Keratinocyte (primary cell): ENCODE results near the gene SEMA3D. TPM values are rescaled to one million over a fixed set of nuclear protein-coding genes. Genes with fewer than 3 reads are reported as not detected.

ENCODE experiments used
- DNase-seq: peaks from one replicate; pipeline ENCODE4 v3.0.0-alpha.2; 2011; ENCODE audit warnings: low read depth, missing footprints, low spot score
- FAIRE-seq: peaks from 2 replicates; lab custom pipeline; 2011; peaks lifted over from hg19 to GRCh38; lab: Jason Lieb, UNC
- H2AFZ ChIP-seq: 2 replicates; pipeline ENCODE4 v1.6.0; 2012; ENCODE audit warnings: low read length, control low read depth, inconsistent platforms; ENCODE audit not compliant: control insufficient read depth
- H3K27ac ChIP-seq: 2 replicates; pipeline ENCODE4 v1.5.1; 2011; ENCODE audit warnings: low read length; ENCODE audit not compliant: control insufficient read depth, insufficient read depth
- H3K27me3 ChIP-seq: 3 replicates; pipeline ENCODE4 v1.6.0; 2011; ENCODE audit warnings: low read length; ENCODE audit not compliant: control insufficient read depth, insufficient read depth; ENCODE audit errors: extremely low read depth
- H3K36me3 ChIP-seq, 2 experiments: 2 replicates in 1 of 2; 3 replicates in 1 of 2; pipeline ENCODE4 v1.5.1; 2011; ENCODE audit warnings: low read length in 2 of 2, mild to moderate bottlenecking in 1 of 2; ENCODE audit not compliant: control insufficient read depth in 2 of 2, insufficient read depth in 2 of 2; ENCODE audit errors: extremely low read depth in 1 of 2
- H3K4me1 ChIP-seq: 3 replicates; pipeline ENCODE4 v1.5.1; 2011; ENCODE audit warnings: low read length; ENCODE audit not compliant: control insufficient read depth, insufficient read depth; ENCODE audit errors: extremely low read depth
- H3K4me2 ChIP-seq: 3 replicates; pipeline ENCODE4 v1.6.0; 2011; ENCODE audit warnings: low read depth, low read length; ENCODE audit not compliant: control insufficient read depth, insufficient read depth; ENCODE audit errors: extremely low read depth
- H3K4me3 ChIP-seq, 3 experiments: fragments of 200-600 bp in 1 of 3; sonication (generic) in 1 of 3; 2 replicates in 2 of 3; 3 replicates in 1 of 3; pipeline ENCODE4 v1.5.1; 2011 to 2016; ENCODE audit warnings: low read length in 3 of 3, mild to moderate bottlenecking in 3 of 3, control low read depth in 2 of 3, inconsistent platforms in 1 of 3, low read depth in 1 of 3, mixed read lengths in 1 of 3, mixed run types in 1 of 3, moderate library complexity in 1 of 3; ENCODE audit not compliant: control insufficient read depth in 2 of 3, insufficient read depth in 2 of 3; ENCODE audit errors: extremely low read depth in 1 of 3
- H3K79me2 ChIP-seq: 2 replicates; pipeline ENCODE4 v1.6.0; 2012; ENCODE audit warnings: low read length; ENCODE audit not compliant: control insufficient read depth, insufficient read depth
- H3K9ac ChIP-seq: 3 replicates; pipeline ENCODE4 v1.6.0; 2011; ENCODE audit warnings: low read length; ENCODE audit not compliant: control insufficient read depth, insufficient read depth; ENCODE audit errors: extremely low read depth
- H3K9me1 ChIP-seq: 3 replicates; pipeline ENCODE4 v1.6.0; 2011; ENCODE audit warnings: low read length; ENCODE audit not compliant: control insufficient read depth, insufficient read depth; ENCODE audit errors: extremely low read depth
- H3K9me3 ChIP-seq: 2 replicates; pipeline ENCODE4 v1.5.1; 2012; ENCODE audit warnings: low read depth, low read length; ENCODE audit not compliant: control insufficient read depth
- H4K20me1 ChIP-seq: 3 replicates; pipeline ENCODE4 v1.6.0; 2011; ENCODE audit warnings: low read length; ENCODE audit not compliant: control insufficient read depth, insufficient read depth; ENCODE audit errors: extremely low read depth
- EZH2 ChIP-seq: IDR thresholded peaks from one replicate; pipeline ENCODE4 v1.6.1; 2012; ENCODE audit warnings: inconsistent platforms, mild to moderate bottlenecking, low read length, moderate library complexity
- dilution Hi-C: fragments of 300-500 bp; cut with MboI; formaldehyde crosslinking; loops from one replicate; pipeline ENCODE4 v1.7.0; 2020; ENCODE audit warnings: low sequenced_read_pairs; ENCODE audit not compliant: extremely low pct_ligation_motif_present
- polyA plus RNA-seq, 5 experiments: library from polyadenylated mRNA; depleted of rRNA in 3 of 5; stranded (reverse) in 3 of 5; stranded (forward) in 1 of 5; unstranded in 1 of 5; fragments of >200 nt; gene quantifications; 1 replicate in 1 of 5; 2 replicates in 3 of 5; 3 replicates in 1 of 5; pipeline versions ENCODE4 v1.2.1 to v1.2.3, GENCODE V29; 2011 to 2012; ENCODE audit warnings: missing spikeins in 2 of 5, low read depth in 1 of 5, low replicate concordance in 1 of 5
- TF ChIP-seq, protein P1 (sequence below), 3 experiments: IDR thresholded peaks in 1 of 3; conservative IDR thresholded peaks in 1 of 3; optimal IDR thresholded peaks in 1 of 3; 2 replicates in 2 of 3; 3 replicates in 1 of 3; pipeline versions ENCODE3 to v1.5.1; 2011; ENCODE audit warnings: low read length in 3 of 3, mild to moderate bottlenecking in 3 of 3, moderate library complexity in 2 of 3, control low read depth in 1 of 3, inconsistent platforms in 1 of 3; ENCODE audit not compliant: insufficient read depth in 2 of 3; ENCODE audit errors: extremely low read depth in 1 of 3

The SEMA3D gene
- polyA plus RNA-seq, 1 donor (not counting 4 experiments of a cell fraction or from before 2014, with no cell fraction given) = 5.2 TPM

DNA sequence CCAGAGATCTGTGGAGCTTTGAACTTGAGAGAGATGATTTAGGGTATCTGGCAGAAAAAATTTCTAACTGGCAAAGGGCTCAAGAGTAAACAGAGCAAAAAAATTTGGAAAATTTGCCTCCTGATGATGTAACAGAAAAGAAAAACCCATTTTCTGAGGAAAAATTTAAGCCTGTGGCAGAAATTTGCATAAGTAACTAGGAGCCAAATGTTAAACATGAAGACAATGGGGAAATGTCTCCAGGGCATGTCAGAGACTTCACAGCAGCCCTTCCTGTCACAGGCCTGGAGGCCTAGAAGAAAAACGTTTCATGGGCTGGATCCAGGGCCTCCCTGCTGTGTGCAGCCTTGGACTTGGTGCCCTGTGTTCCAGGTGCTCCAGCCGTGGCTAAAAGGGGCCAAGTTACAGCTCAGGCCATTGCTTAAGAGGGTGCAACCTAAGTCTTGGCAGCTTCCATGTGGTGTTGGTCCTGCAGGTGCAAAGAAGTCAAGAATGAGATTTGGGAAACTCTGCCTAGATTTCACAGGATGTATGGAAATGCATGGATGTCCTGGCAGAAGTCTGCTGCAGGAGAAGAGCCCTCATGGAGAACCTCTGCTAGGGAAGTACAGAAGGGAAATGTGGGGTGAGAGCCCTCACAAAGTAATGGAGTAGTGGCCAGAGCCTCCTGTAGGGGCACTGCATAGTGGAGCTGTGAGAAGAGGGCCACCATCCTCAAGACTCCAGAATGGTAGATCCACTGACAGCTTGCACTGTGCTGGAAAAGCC is 8.1 kb downstream of the SEMA3D start:
- Histone ChIP-seq H3K4me2 (no peak overlapping the region), H3K9me1 (no peaks in the 10 kb centered on the region), H3K79me2 (no peaks in the 10 kb centered on the region), H2AFZ (no peak overlapping the region), H3K36me3 (no peaks in the 10 kb centered on the region), H3K4me1 (peaks cover 4% of the 10 kb centered on the region), H3K9ac (no peak overlapping the region), H3K27ac (no peak overlapping the region), H4K20me1 (no peaks in the 10 kb centered on the region), H3K27me3 (no peaks in the 10 kb centered on the region), H3K9me3 (peaks cover 4% of the 10 kb centered on the region), H3K4me3 (no peak overlapping the region)
- DNase-seq = no peak
- TF ChIP-seq EZH2 = no peak
- TF ChIP-seq, protein P1, sequence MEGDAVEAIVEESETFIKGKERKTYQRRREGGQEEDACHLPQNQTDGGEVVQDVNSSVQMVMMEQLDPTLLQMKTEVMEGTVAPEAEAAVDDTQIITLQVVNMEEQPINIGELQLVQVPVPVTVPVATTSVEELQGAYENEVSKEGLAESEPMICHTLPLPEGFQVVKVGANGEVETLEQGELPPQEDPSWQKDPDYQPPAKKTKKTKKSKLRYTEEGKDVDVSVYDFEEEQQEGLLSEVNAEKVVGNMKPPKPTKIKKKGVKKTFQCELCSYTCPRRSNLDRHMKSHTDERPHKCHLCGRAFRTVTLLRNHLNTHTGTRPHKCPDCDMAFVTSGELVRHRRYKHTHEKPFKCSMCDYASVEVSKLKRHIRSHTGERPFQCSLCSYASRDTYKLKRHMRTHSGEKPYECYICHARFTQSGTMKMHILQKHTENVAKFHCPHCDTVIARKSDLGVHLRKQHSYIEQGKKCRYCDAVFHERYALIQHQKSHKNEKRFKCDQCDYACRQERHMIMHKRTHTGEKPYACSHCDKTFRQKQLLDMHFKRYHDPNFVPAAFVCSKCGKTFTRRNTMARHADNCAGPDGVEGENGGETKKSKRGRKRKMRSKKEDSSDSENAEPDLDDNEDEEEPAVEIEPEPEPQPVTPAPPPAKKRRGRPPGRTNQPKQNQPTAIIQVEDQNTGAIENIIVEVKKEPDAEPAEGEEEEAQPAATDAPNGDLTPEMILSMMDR (optimal IDR thresholded peaks at IDR 0.05 in 1 of 3, IDR thresholded peaks at IDR 0.05 in 1 of 3, conservative IDR thresholded peaks at IDR 0.05 in 1 of 3; ENCODE audit: extremely low read depth in 1 of 3, insufficient read depth in 2 of 3, low read length in 3 of 3) = no peak
- dilution Hi-C loops = loop anchor here (25.0 kb wide), 1 partner anchor 116 kb away; no protein-coding TSS in a partner anchor
- no peak for FAIRE-seq

DNA sequence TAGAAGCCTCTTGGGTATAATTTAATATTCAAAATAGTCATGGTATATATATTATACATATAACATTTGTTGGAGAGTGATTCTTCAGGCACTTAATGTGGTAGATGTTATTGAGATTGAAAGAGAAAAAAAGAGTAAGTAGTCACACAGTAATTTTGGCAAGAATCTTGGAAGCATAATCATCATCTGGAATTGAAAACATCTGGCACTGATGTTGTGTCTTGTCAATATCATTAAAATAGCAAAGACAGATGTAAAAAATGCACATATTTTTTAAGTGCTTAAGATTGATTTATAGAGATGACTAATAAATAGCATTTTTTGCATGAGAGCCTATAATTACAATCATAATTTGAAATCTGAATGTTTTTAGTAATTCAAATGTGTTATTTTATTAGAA is 9.5 kb downstream of the SEMA3D start:
- TF ChIP-seq EZH2 = no peak
- dilution Hi-C loops = loop anchor here (25.0 kb wide), 1 partner anchor 115 kb away; no protein-coding TSS in a partner anchor
- H3K9me1 ChIP-seq = no peaks in the 10 kb centered on the region
- no peak overlapping the region for H3K4me2 ChIP-seq
- no peak overlapping the region for H2AFZ ChIP-seq
- H3K36me3 ChIP-seq = no peaks in the 10 kb centered on the region
- H3K9ac ChIP-seq = no peak overlapping the region
- H3K27me3 ChIP-seq = no peaks in the 10 kb centered on the region
- H3K4me3 ChIP-seq = no peak overlapping the region
- no peak overlapping the region for H3K27ac ChIP-seq
- H3K4me1 ChIP-seq = peaks cover 7% of the 10 kb centered on the region
- no peak for FAIRE-seq
- H3K79me2 ChIP-seq = no peaks in the 10 kb centered on the region
- DNase-seq = no peak
- H3K9me3 ChIP-seq = peaks cover 4% of the 10 kb centered on the region
- H4K20me1 ChIP-seq = no peaks in the 10 kb centered on the region
